ENCODE results near the gene WNT6. TPM values are rescaled to one million over a fixed set of nuclear protein-coding genes. Genes with fewer than 3 reads are reported as not detected.
A peak's percentile ranks its signal among the peaks of the same experiment; 100 is the strongest.

The WNT6 gene
- total and polyA plus RNA-seq, 5 donors: 0.86 to 2.1 (median 1.2) TPM

DNA sequence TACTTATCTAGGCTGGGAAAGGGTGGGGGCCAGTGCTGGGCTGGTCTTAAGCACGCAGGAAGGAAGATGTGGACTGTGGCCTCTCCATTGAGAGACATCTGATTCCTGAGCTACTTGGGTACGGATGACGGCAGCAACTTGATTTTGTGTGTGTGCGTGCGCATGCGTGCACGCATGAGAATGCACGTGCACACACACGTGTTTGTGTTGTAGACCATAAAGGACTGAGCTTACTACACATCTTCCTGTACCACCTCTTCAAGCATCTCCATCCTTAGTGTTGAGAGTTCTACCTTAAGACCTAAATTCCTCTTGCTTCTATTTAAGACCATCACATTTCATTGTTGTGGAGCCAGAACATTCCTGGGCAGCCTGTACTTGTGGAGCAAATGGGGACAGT, 9.5 kb downstream of the WNT6 start:
- ATAC-seq (no peak), DNase-seq (no peak)
- Histone ChIP-seq H3K9me3 (ENCODE audit: control insufficient read depth, low read length) (no peaks in the 10 kb centered on the region), H3K4me1 (ENCODE audit: control insufficient read depth, insufficient read depth, low read length) (no peaks in the 10 kb centered on the region), H3K4me3 (ENCODE audit: low read length) (no peak overlapping the region), H3K27ac (ENCODE audit: low read length) (no peak overlapping the region), H3K27me3 (ENCODE audit: control insufficient read depth, insufficient read depth) (no peaks in the 10 kb centered on the region)
- WGBS: 80% methylated on average over 9 of the region's 9 CpGs
- intact Hi-C loops (cut with DNase I): no loop called here

GRCh38 chr2:218870984-218871344, 11.4 kb downstream of the WNT6 start:
- 11% methylated on average over 18 of the region's 18 CpGs for WGBS
- Histone ChIP-seq H3K4me3 (ENCODE audit: low read length) (no peak overlapping the region), H3K27ac (ENCODE audit: low read length) (no peak overlapping the region), H3K4me1 (ENCODE audit: control insufficient read depth, insufficient read depth, low read length) (no peaks in the 10 kb centered on the region), H3K9me3 (ENCODE audit: control insufficient read depth, low read length) (no peaks in the 10 kb centered on the region), H3K27me3 (ENCODE audit: control insufficient read depth, insufficient read depth) (no peaks in the 10 kb centered on the region)
- intact Hi-C loops (cut with DNase I): no loop called here
- ATAC-seq (no peak), DNase-seq (peak; percentile 43 to 83 (median 74))

DNA sequence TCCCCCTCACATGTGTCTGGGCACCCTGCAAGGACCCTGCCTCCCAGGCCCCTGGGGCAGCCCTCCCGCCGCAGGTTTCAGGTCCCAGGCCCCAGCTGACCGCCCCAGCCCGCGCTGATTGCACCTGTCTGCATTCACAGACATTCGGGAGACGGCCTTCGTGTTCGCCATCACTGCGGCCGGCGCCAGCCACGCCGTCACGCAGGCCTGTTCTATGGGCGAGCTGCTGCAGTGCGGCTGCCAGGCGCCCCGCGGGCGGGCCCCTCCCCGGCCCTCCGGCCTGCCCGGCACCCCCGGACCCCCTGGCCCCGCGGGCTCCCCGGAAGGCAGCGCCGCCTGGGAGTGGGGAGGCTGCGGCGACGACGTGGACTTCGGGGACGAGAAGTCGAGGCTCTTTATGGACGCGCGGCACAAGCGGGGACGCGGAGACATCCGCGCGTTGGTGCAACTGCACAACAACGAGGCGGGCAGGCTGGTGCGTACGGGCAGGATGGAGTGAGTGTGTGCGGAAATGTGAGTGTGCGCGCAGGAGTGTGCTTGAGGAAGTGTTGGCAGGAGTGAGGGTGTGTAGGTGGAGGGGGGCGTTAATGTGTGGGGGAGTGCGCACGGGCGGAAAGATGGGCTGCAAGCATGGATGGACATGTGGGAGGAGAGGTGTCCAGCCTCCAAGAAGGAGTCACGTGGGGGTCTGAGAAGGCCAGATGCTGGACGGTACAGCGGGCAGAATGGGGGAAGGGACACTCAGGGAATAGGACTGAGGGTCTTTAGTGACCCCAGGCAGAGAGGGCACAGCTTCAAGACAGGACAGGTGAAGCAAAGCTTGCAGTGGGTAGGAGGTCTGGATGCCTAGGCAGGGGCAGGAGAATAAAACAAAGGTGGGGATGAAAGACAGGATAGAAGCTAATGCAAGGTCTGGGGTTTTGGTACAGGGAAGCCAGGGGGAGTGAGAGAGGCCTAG, 12.0 kb downstream of the WNT6 start:
- WGBS: 3% methylated on average over 60 of the region's 60 CpGs
- intact Hi-C loops (cut with DNase I): no loop called here
- Histone ChIP-seq H3K9me3 (ENCODE audit: control insufficient read depth, low read length) (no peaks in the 10 kb centered on the region), H3K27ac (ENCODE audit: low read length) (no peak overlapping the region), H3K27me3 (ENCODE audit: control insufficient read depth, insufficient read depth) (no peaks in the 10 kb centered on the region), H3K4me3 (ENCODE audit: low read length) (no peak overlapping the region), H3K4me1 (ENCODE audit: control insufficient read depth, insufficient read depth, low read length) (no peaks in the 10 kb centered on the region)
- no peak for ATAC-seq
- peak in 1 of 3 donors; percentile 49 for DNase-seq

- intact Hi-C loops (cut with DNase I): no loop called here
- H3K9me3 ChIP-seq (ENCODE audit: control insufficient read depth, low read length): no peaks in the 10 kb centered on the region
- H3K27me3 ChIP-seq (ENCODE audit: control insufficient read depth, insufficient read depth): no peaks in the 10 kb centered on the region
- 15% methylated on average over 22 of the region's 22 CpGs for WGBS
- no peaks in the 10 kb centered on the region for H3K4me1 ChIP-seq (ENCODE audit: control insufficient read depth, insufficient read depth, low read length)
- no peak for DNase-seq
- no peak overlapping the region for H3K4me3 ChIP-seq (ENCODE audit: low read length)
- ATAC-seq: no peak
- H3K27ac ChIP-seq (ENCODE audit: low read length): no peak overlapping the region
Observed at GRCh38 chr2:218872645-218873358, 13.2 kb downstream of the WNT6 start.

GRCh38 chr2:218873359-218874194, 14.0 kb downstream of the WNT6 start:
- H3K27ac ChIP-seq (ENCODE audit: low read length): no peak overlapping the region
- peak in 1 of 3 donors; percentile 51 for DNase-seq
- H3K9me3 ChIP-seq (ENCODE audit: control insufficient read depth, low read length): no peaks in the 10 kb centered on the region
- H3K27me3 ChIP-seq (ENCODE audit: control insufficient read depth, insufficient read depth): no peaks in the 10 kb centered on the region
- WGBS: 14% methylated on average over 86 of the region's 86 CpGs
- ATAC-seq: no peak
- intact Hi-C loops (cut with DNase I): no loop called here
- H3K4me3 ChIP-seq (ENCODE audit: low read length): no peak overlapping the region
- no peaks in the 10 kb centered on the region for H3K4me1 ChIP-seq (ENCODE audit: control insufficient read depth, insufficient read depth, low read length)

DNA sequence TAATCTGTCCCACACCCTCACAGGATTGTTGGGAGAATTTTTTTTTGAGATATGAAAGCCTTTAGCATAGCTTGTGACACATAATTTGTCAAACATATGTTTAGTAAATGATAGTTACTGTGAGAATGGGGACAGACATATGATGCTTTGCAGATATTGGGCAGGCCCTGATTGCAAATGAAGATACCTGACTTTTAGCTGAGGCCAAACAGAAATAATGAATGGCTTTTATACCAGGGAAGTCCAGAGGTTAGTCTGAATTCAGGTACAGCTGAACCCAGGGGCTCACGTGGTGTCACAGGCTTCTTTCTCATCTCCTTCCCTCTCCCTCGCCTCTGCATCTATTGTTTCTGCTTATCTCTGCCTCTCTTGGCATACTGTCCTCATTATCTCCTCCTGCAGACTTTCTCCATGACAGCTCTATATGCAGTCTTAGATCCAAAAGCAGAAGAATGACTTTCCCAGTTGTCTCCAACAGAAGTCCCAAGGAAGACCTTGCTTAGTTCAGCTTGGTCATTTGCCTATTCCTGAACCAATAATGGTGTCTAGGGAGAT, 16.2 kb downstream of the WNT6 start:
- H3K4me1 ChIP-seq (ENCODE audit: control insufficient read depth, insufficient read depth, low read length): no peaks in the 10 kb centered on the region
- ATAC-seq: no peak
- H3K9me3 ChIP-seq (ENCODE audit: control insufficient read depth, low read length): no peaks in the 10 kb centered on the region
- intact Hi-C loops (cut with DNase I): no loop called here
- no peak for DNase-seq
- H3K4me3 ChIP-seq (ENCODE audit: low read length): no peak overlapping the region
- no peak overlapping the region for H3K27ac ChIP-seq (ENCODE audit: low read length)
- H3K27me3 ChIP-seq (ENCODE audit: control insufficient read depth, insufficient read depth): no peaks in the 10 kb centered on the region
- WGBS: 25% methylated on average over 2 of the region's 2 CpGs

- Histone ChIP-seq H3K4me1 (ENCODE audit: control insufficient read depth, insufficient read depth, low read length) (no peaks in the 10 kb centered on the region), H3K4me3 (ENCODE audit: low read length) (no peak overlapping the region), H3K27me3 (ENCODE audit: control insufficient read depth, insufficient read depth) (no peaks in the 10 kb centered on the region), H3K27ac (ENCODE audit: low read length) (no peak overlapping the region), H3K9me3 (ENCODE audit: control insufficient read depth, low read length) (no peaks in the 10 kb centered on the region)
- intact Hi-C loops (cut with DNase I): no loop called here
- DNase-seq: peak in 2 of 3 donors; percentile 61 to 82
- 4% methylated on average over 3 of the region's 3 CpGs for WGBS
- peak in 1 of 2 donors; percentile 41 for ATAC-seq
Observed at GRCh38 chr2:218876562-218877219, 17.1 kb downstream of the WNT6 start.

GRCh38 chr2:218877331-218877730, 17.7 kb downstream of the WNT6 start:
- no peaks in the 10 kb centered on the region for H3K27me3 ChIP-seq (ENCODE audit: control insufficient read depth, insufficient read depth)
- H3K4me1 ChIP-seq (ENCODE audit: control insufficient read depth, insufficient read depth, low read length): no peaks in the 10 kb centered on the region
- no peaks in the 10 kb centered on the region for H3K9me3 ChIP-seq (ENCODE audit: control insufficient read depth, low read length)
- H3K27ac ChIP-seq (ENCODE audit: low read length): no peak overlapping the region
- WGBS: 67% methylated on average over 6 of the region's 6 CpGs
- DNase-seq (no peak), ATAC-seq (no peak)
- no peak overlapping the region for H3K4me3 ChIP-seq (ENCODE audit: low read length)
- intact Hi-C loops (cut with DNase I): no loop called here

- peak in 1 of 2 donors; percentile 8 for ATAC-seq
- WGBS: 39% methylated on average over 5 of the region's 5 CpGs
- no peaks in the 10 kb centered on the region for H3K27me3 ChIP-seq (ENCODE audit: control insufficient read depth, insufficient read depth)
- intact Hi-C loops (cut with DNase I): no loop called here
- H3K9me3 ChIP-seq (ENCODE audit: control insufficient read depth, low read length): no peaks in the 10 kb centered on the region
- H3K27ac ChIP-seq (ENCODE audit: low read length): no peak overlapping the region
- H3K4me1 ChIP-seq (ENCODE audit: control insufficient read depth, insufficient read depth, low read length): no peaks in the 10 kb centered on the region
- peak in 1 of 3 donors; percentile 43 for DNase-seq
- H3K4me3 ChIP-seq (ENCODE audit: low read length): no peak overlapping the region
Observed at GRCh38 chr2:218877891-218878290, 18.3 kb downstream of the WNT6 start.

DNA sequence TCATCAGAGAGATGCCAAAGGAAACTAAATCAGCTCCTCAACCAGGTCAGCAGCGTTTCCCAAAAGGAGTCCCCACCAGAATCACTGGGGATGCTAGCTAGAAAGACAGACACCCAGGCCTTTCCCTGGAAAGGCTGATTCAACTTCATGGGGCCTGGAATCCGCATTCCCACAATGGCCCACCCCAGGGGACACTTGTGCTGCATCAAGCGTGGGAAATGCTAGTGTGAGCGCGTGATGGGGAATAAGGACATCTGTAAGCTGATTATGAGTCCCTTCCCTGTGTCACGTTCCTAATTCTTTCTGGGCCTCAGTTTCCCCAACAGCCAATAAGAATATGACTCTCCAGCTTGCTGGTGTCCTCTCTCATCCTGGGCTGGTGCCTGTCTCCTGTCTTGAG, 18.9 kb downstream of the WNT6 start:
- WGBS: 46% methylated on average over 6 of the region's 6 CpGs
- no peak for ATAC-seq
- Histone ChIP-seq H3K4me1 (ENCODE audit: control insufficient read depth, insufficient read depth, low read length) (no peaks in the 10 kb centered on the region), H3K27ac (ENCODE audit: low read length) (no peak overlapping the region), H3K27me3 (ENCODE audit: control insufficient read depth, insufficient read depth) (no peaks in the 10 kb centered on the region), H3K4me3 (ENCODE audit: low read length) (no peak overlapping the region), H3K9me3 (ENCODE audit: control insufficient read depth, low read length) (no peaks in the 10 kb centered on the region)
- intact Hi-C loops (cut with DNase I): no loop called here
- DNase-seq: peak in 1 of 3 donors; percentile 8
